H1 (cell line): ENCODE results near the gene FGR. TPM values are rescaled to one million over a fixed set of nuclear protein-coding genes. Genes with fewer than 3 reads are reported as not detected.
A peak's percentile ranks its signal among the peaks of the same experiment; 100 is the strongest.

Source experiments
- CTCF ChIA-PET: fragments of 300-600 bp; sonication (Branson Sonifier 250); formaldehyde crosslinking; loops from one replicate; lab custom pipeline; 2021; ENCODE audit not compliant: partially characterized antibody; lab: Charles Lee
- POLR2A ChIA-PET: fragments of 300-600 bp; sonication (Branson Sonifier 250); formaldehyde crosslinking; loops from one replicate; lab custom pipeline; 2021; ENCODE audit warnings: inconsistent platforms; ENCODE audit not compliant: partially characterized antibody; lab: Charles Lee
- DNase-seq, 2 experiments: peaks; one replicate each; pipeline versions ENCODE4 v3.0.0 to v3.0.0-alpha.2; 2010 to 2022; ENCODE audit warnings: low spot score in 2 of 2, low read depth in 1 of 2, mixed read lengths in 1 of 2
- FAIRE-seq: peaks from 2 replicates; lab custom pipeline; 2011; peaks lifted over from hg19 to GRCh38; lab: Jason Lieb, UNC
- H2AFZ ChIP-seq: 2 replicates; pipeline ENCODE4 v1.8.1; 2012; ENCODE audit warnings: low read length, inconsistent platforms
- H2AK5ac ChIP-seq: 2 replicates; pipeline ENCODE4 v1.6.1; 2013; ENCODE audit warnings: low read depth, low read length
- H2BK120ac ChIP-seq: replicated peaks from 2 replicates; pipeline ENCODE3; 2013; ENCODE audit warnings: low read depth, low read length, inconsistent platforms
- H2BK12ac ChIP-seq: 2 replicates; pipeline ENCODE4 v1.6.1; 2013; ENCODE audit warnings: low read depth, low read length
- H2BK15ac ChIP-seq: 2 replicates; pipeline ENCODE4 v1.6.1; 2013; ENCODE audit warnings: low read length
- H2BK20ac ChIP-seq: 2 replicates; pipeline ENCODE4 v1.6.1; 2013; ENCODE audit warnings: low read length
- H2BK5ac ChIP-seq: 2 replicates; pipeline ENCODE4 v1.6.1; 2013; ENCODE audit warnings: low read depth, low read length
- H3K14ac ChIP-seq: 2 replicates; pipeline ENCODE4 v1.6.1; 2013; ENCODE audit warnings: inconsistent platforms; ENCODE audit not compliant: insufficient read length
- H3K18ac ChIP-seq: 2 replicates; pipeline ENCODE4 v1.6.1; 2013; ENCODE audit warnings: low read length; ENCODE audit errors: extremely low read depth
- H3K23ac ChIP-seq: 2 replicates; pipeline ENCODE4 v1.6.1; 2013; ENCODE audit warnings: inconsistent platforms; ENCODE audit not compliant: insufficient read length
- H3K23me2 ChIP-seq: 2 replicates; pipeline ENCODE4 v1.6.1; 2013; ENCODE audit warnings: low read depth, low read length
- H3K27ac ChIP-seq: 2 replicates; pipeline ENCODE4 v1.6.1; 2011; ENCODE audit warnings: low read depth, low read length, inconsistent platforms
- H3K27me3 ChIP-seq, 4 experiments: replicated peaks in 1 of 4; 1 replicate in 1 of 4; 2 replicates in 3 of 4; pipeline versions ENCODE4 v1.6.1 to v1.8.1; 2011 to 2013; ENCODE audit warnings: low read length in 3 of 4, mild to moderate bottlenecking in 3 of 4, inconsistent platforms in 2 of 4, mixed read lengths in 2 of 4, moderate library complexity in 1 of 4; ENCODE audit not compliant: control insufficient read depth in 3 of 4, insufficient read depth in 3 of 4; ENCODE audit errors: extremely low read depth in 1 of 4
- H3K36me3 ChIP-seq, 4 experiments: 2 replicates each; pipeline versions ENCODE4 v1.6.1 to v1.8.1; 2011 to 2013; ENCODE audit warnings: mild to moderate bottlenecking in 4 of 4, low read length in 3 of 4, moderate library complexity in 2 of 4, control low read depth in 1 of 4, inconsistent platforms in 1 of 4; ENCODE audit not compliant: insufficient read depth in 4 of 4, control insufficient read depth in 2 of 4
- H3K4ac ChIP-seq: replicated peaks from 2 replicates; pipeline ENCODE3; 2013; ENCODE audit warnings: low read length, low read depth, mixed read lengths, inconsistent platforms; ENCODE audit not compliant: insufficient read length
- H3K4me1 ChIP-seq, 4 experiments: replicated peaks in 1 of 4; 1 replicate in 1 of 4; 2 replicates in 3 of 4; pipeline versions ENCODE4 v1.6.1 to v1.8.1; 2011 to 2013; ENCODE audit warnings: low read length in 3 of 4, inconsistent platforms in 2 of 4, mixed read lengths in 1 of 4; ENCODE audit not compliant: insufficient read depth in 4 of 4, control insufficient read depth in 3 of 4
- H3K4me2 ChIP-seq, 2 experiments: 2 replicates each; pipeline versions ENCODE4 v1.6.1 to v1.8.1; 2011 to 2013; ENCODE audit warnings: low read depth in 2 of 2, low read length in 2 of 2, control low read depth in 1 of 2, inconsistent platforms in 1 of 2, mild to moderate bottlenecking in 1 of 2; ENCODE audit not compliant: insufficient read depth in 1 of 2
- H3K4me3 ChIP-seq, 4 experiments: fragments of 200-600, 300-600 bp in 1 of 4; sonication (generic), shearing (Covaris generic), sonication (Bioruptor Twin) in 1 of 4; 2 replicates each; pipeline versions ENCODE4 v1.5.1 to v1.8.1; 2011 to 2016; ENCODE audit warnings: low read length in 4 of 4, low read depth in 3 of 4, control low read depth in 2 of 4, inconsistent platforms in 2 of 4, mild to moderate bottlenecking in 2 of 4, mixed read lengths in 1 of 4, moderate library complexity in 1 of 4; ENCODE audit not compliant: insufficient read depth in 2 of 4; ENCODE audit errors: extremely low read depth in 1 of 4
- H3K56ac ChIP-seq: replicated peaks from 2 replicates; pipeline ENCODE3; 2013; ENCODE audit warnings: low read depth, mild to moderate bottlenecking, mixed read lengths, low read length, inconsistent platforms; ENCODE audit not compliant: insufficient read length
- H3K79me1 ChIP-seq: 2 replicates; pipeline ENCODE4 v1.6.1; 2013; ENCODE audit warnings: low read depth, low read length, control low read depth
- H3K79me2 ChIP-seq, 2 experiments: 2 replicates each; pipeline versions ENCODE4 v1.6.1 to v1.8.1; 2012 to 2013; ENCODE audit warnings: low read length in 2 of 2, mild to moderate bottlenecking in 2 of 2, inconsistent platforms in 1 of 2; ENCODE audit not compliant: insufficient read depth in 2 of 2, control insufficient read depth in 1 of 2
- H3K9ac ChIP-seq, 4 experiments: replicated peaks in 1 of 4; 1 replicate in 1 of 4; 2 replicates in 3 of 4; pipeline versions ENCODE4 v1.6.1 to v1.8.1; 2011 to 2013; ENCODE audit warnings: low read depth in 3 of 4, low read length in 3 of 4, control low read depth in 2 of 4, mild to moderate bottlenecking in 2 of 4, moderate library complexity in 2 of 4, inconsistent platforms in 1 of 4; ENCODE audit errors: extremely low read depth in 1 of 4
- H3K9me3 ChIP-seq, 2 experiments: 2 replicates each; pipeline versions ENCODE4 v1.6.1 to v1.8.1; 2012 to 2013; ENCODE audit warnings: mild to moderate bottlenecking in 2 of 2, moderate library complexity in 2 of 2, control low read depth in 1 of 2, inconsistent platforms in 1 of 2, low read depth in 1 of 2, low read length in 1 of 2, mixed read lengths in 1 of 2; ENCODE audit not compliant: insufficient read depth in 2 of 2
- H4K20me1 ChIP-seq, 2 experiments: replicated peaks in 1 of 2; 2 replicates each; pipeline versions ENCODE3 to v1.8.1; 2011 to 2013; ENCODE audit warnings: inconsistent platforms in 2 of 2, low read length in 2 of 2, mild to moderate bottlenecking in 1 of 2; ENCODE audit not compliant: insufficient read depth in 2 of 2, control insufficient read depth in 1 of 2
- H4K5ac ChIP-seq: 2 replicates; pipeline ENCODE4 v1.6.1; 2013; ENCODE audit warnings: low read length, low read depth, mixed read lengths, inconsistent platforms; ENCODE audit not compliant: insufficient read length
- H4K8ac ChIP-seq: 2 replicates; pipeline ENCODE4 v1.8.0; 2013; ENCODE audit warnings: mild to moderate bottlenecking, moderate library complexity, low read length, inconsistent platforms; ENCODE audit not compliant: insufficient read depth; ENCODE audit errors: extremely low read depth
- H4K91ac ChIP-seq: replicated peaks from 2 replicates; pipeline ENCODE3; 2013; ENCODE audit warnings: low read length, mixed read lengths, inconsistent platforms; ENCODE audit not compliant: insufficient read length
- JUND ChIP-seq: IDR thresholded peaks from 2 replicates; pipeline ENCODE4 v1.6.1; 2011; ENCODE audit warnings: mild to moderate bottlenecking, improper control_type of control experiment, low read length
- POLR2AphosphoS5 ChIP-seq: IDR thresholded peaks from 2 replicates; pipeline ENCODE4 v1.6.1; 2011; ENCODE audit warnings: low read depth, low read length
- WGBS, 2 experiments: shearing (Covaris generic) in 1 of 2; methylation state at CpG; one replicate each; pipeline versions ENCODE4 v1.1.6 to v1.1.7; 2013 to 2015; ENCODE audit warnings: low lambda C conversion rate in 2 of 2, mixed read lengths in 2 of 2, inconsistent platforms in 1 of 2, low coverage in 1 of 2, missing lambda C conversion rate in 1 of 2; ENCODE audit not compliant: insufficient replicate concordance in 2 of 2, insufficient coverage in 1 of 2, insufficient read length in 1 of 2; ENCODE audit errors: extremely low coverage in 1 of 2, missing lambda C conversion rate in 1 of 2; 5-methylcytosine and 5-hydroxymethylcytosine counted together
- polyA plus RNA-seq, 7 experiments: library from polyadenylated mRNA; depleted of rRNA in 3 of 7; stranded (reverse) in 5 of 7; unstranded in 2 of 7; fragments of >200 nt in 5 of 7; fragments of 200-250 nt in 2 of 7; gene quantifications; 1 replicate in 5 of 7; 2 replicates in 1 of 7; 4 replicates in 1 of 7; pipeline versions ENCODE4 v1.2.1 to v1.2.3, GENCODE V29; 2011 to 2013; ENCODE audit warnings: missing spikeins in 2 of 7, mixed read lengths in 2 of 7
- total RNA-seq: library from RNA; stranded (reverse); fragmentation: NEBNext Ultra II Directional; extraction: Animal tissue kit (Norgen Biotek cat#: 25700); gene quantifications from 2 replicates; pipeline ENCODE4 v1.2.1, GENCODE V29; 2021

The FGR gene
- total and polyA plus RNA-seq, 2 of the 8 experiments (the other 6 are each of a cell fraction or from before 2014, with no cell fraction given) = 0.22 to 0.95 TPM

DNA sequence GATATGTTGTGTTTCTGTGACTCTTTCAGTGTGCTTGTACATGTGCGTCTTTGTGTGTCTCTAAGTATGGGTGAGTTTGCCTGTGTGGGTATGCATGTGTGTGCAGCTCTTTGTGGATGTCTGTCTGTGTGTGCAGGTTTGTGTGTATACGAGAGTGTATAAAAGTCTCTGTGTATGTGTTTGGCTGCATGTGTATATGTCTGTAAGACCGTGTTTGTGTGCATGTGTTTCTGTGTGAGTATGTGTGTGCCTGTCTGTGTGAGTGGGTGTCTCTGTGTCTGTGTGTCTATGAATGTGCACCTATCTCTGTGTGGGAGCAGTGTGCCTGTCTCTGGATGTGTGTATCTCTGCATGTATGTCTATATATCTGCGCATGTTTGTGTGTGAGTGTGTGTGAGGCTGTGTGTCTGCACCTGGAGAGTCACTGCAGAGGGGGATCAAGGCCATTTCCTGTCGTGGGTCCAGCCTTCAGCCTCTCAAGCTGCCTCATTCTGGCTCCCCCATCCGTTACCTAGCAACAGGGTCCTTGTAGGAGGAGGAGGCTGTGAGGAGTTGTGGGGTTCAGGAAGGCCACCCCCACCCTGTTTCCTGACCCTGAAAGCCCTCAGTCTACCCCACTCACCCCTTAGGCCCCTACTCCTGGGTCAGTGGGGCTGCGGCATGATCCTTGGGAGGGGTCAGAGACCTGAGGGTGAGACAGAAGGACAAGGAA, 10.4 kb downstream of the FGR start:
- no peaks in the 10 kb centered on the region for H3K27me3 ChIP-seq
- no peak overlapping the region for H3K56ac ChIP-seq
- no peak overlapping the region for H4K5ac ChIP-seq
- H3K79me1 ChIP-seq = peaks cover 3% of the 10 kb centered on the region; the same call in 1 of the 2 replicates
- peak overlapping the region; percentile 34 for H2BK15ac ChIP-seq
- no peak overlapping the region for H3K9ac ChIP-seq
- H3K9me3 ChIP-seq = no peaks in the 10 kb centered on the region
- ChIA-PET POLR2A (interaction anchor here (1.0 kb wide), 2 partner anchors 8 to 302 kb away, joined by 3 to 4 read pairs; partner anchors contain the start of gene TMEM222), CTCF (interaction anchor here (0.6 to 37.8 kb wide), 7 partner anchors 16 to 1237 kb away, joined by 3 to 1807 read pairs (median 8); partner anchors contain the start of gene IFI6)
- H3K4me2 ChIP-seq = no peak overlapping the region
- H3K4ac ChIP-seq = peak overlapping the region; percentile 80
- no peak overlapping the region for H3K27ac ChIP-seq
- no peak overlapping the region for H3K4me3 ChIP-seq
- no peak overlapping the region for H2BK5ac ChIP-seq
- no peak overlapping the region for H3K18ac ChIP-seq
- no peak for DNase-seq
- peaks cover 2 to 19% (median 8%) of the 10 kb centered on the region in 4 experiments for H3K4me1 ChIP-seq
- FAIRE-seq = no peak
- H3K14ac ChIP-seq = no peak overlapping the region
- no peaks in the 10 kb centered on the region for H3K36me3 ChIP-seq
- peak overlapping the region; percentile 16 for H2BK20ac ChIP-seq
- no peak overlapping the region for H4K91ac ChIP-seq
- H2AFZ ChIP-seq = no peak overlapping the region
- H2AK5ac ChIP-seq = no peak overlapping the region; the same call in 1 of the 2 replicates
- H3K79me2 ChIP-seq = no peaks in the 10 kb centered on the region
- H2BK120ac ChIP-seq = no peak overlapping the region
- H3K23me2 ChIP-seq = no peaks in the 10 kb centered on the region
- H2BK12ac ChIP-seq = peak overlapping the region; percentile 22; the same call in 1 of the 2 replicates
- H4K8ac ChIP-seq = no peak overlapping the region
- 70% methylated on average over 7 of the region's 7 CpGs; no CpG with 5 or more reads in 1 of the 2 experiments for WGBS, 2 experiments
- H3K23ac ChIP-seq = no peak overlapping the region
- TF ChIP-seq JUND (no peak), POLR2AphosphoS5 (no peak)
- TF ChIP-seq, all 59 proteins: peak for 0
- H4K20me1 ChIP-seq = peaks cover 0 to 1% of the 10 kb centered on the region in 2 experiments
